Measurements from ENCODE around the gene TAF1B. TPM values are rescaled to one million over a fixed set of nuclear protein-coding genes. Genes with fewer than 3 reads are reported as not detected.

The TAF1B gene
- total RNA-seq (2021), result 29.9 and 31.9 TPM in 2 replicates
- long read RNA-seq, transcript TAF1B-201 (15 exons, 2,387 nt), result major isoform, 56 of 157 reads
- long read RNA-seq, partial matches to known transcripts, result 82 of 157 reads
- long read RNA-seq, other reads (novel, unspliced or antisense), result 12 of 157 reads

GRCh38 chr2:9843229-9844035, at the start of gene TAF1B:
TSS of gene TAF1B (plus strand) at chr2:9843474. CDS start at chr2:9843542, 68 bp downstream.
- WGBS (ENCODE audit: extremely low coverage, insufficient read length, low lambda C conversion rate), result no CpG with 5 or more reads among the region's 70 CpGs
- Histone ChIP-seq H4K20me1 (ENCODE audit: control insufficient read depth, insufficient read depth, insufficient read length) (no peaks in the 10 kb centered on the region), H4K5ac (ENCODE audit: insufficient read length, low read depth, low read length) (no peak within 1 kb of the TSS), H3K56ac (ENCODE audit: insufficient read length, low read depth, low read length) (no peak within 1 kb of the TSS), H3K4me2 (ENCODE audit: insufficient read depth, insufficient read length, low read length) (peak within 1 kb of the TSS; percentile 64), H2AFZ (ENCODE audit: low read length) (no peak within 1 kb of the TSS), H3K9me3 (ENCODE audit: control insufficient read depth, low read depth, low read length) (no peaks in the 10 kb centered on the region), H4K91ac (ENCODE audit: insufficient read length, low read depth, low read length) (no peak within 1 kb of the TSS), H3K14ac (ENCODE audit: insufficient read depth, low read length) (peak within 1 kb of the TSS; percentile 61; the same call in 1 of the 2 replicates), H3K23me2 (ENCODE audit: insufficient read length, low read depth, low read length, poor library complexity, severe bottlenecking) (no peaks in the 10 kb centered on the region), H2BK20ac (ENCODE audit: low read depth, low read length, poor library complexity, severe bottlenecking) (no peak within 1 kb of the TSS), H3K79me1 (ENCODE audit: insufficient read depth, low read depth, low read length, poor library complexity, severe bottlenecking) (no peaks in the 10 kb centered on the region), H2AK5ac (ENCODE audit: insufficient read length, low read length) (no peak within 1 kb of the TSS), H3K18ac (ENCODE audit: insufficient read length, low read depth, low read length) (peak within 1 kb of the TSS; percentile 66), H4K8ac (replicated peaks; ENCODE audit: insufficient read length, low read depth, low read length) (no peak within 1 kb of the TSS), H3K79me2 (ENCODE audit: insufficient read depth, low read length) (peaks cover 7% of the 10 kb centered on the region; the same call in 1 of the 2 replicates), H3K27me3 (ENCODE audit: insufficient read depth, low read length) (no peaks in the 10 kb centered on the region), H3K27ac (ENCODE audit: insufficient read length, low read depth, low read length) (no peak within 1 kb of the TSS), H3K4me1 (ENCODE audit: insufficient read depth, low read length) (no peaks in the 10 kb centered on the region), H2BK15ac (ENCODE audit: low read depth, low read length) (no peak within 1 kb of the TSS), H2BK12ac (ENCODE audit: insufficient read length, low read depth, low read length) (no peak within 1 kb of the TSS), H3K23ac (ENCODE audit: insufficient read length, low read depth, low read length) (no peak within 1 kb of the TSS), H3K4ac (ENCODE audit: low read depth, low read length) (no peak within 1 kb of the TSS), H3T11ph (ENCODE audit: low read length) (no peak within 1 kb of the TSS), H2BK120ac (ENCODE audit: low read depth, low read length, poor library complexity, severe bottlenecking) (no peak within 1 kb of the TSS), H3K9ac (ENCODE audit: extremely low read depth, insufficient read length, low read length) (peak within 1 kb of the TSS; percentile 68), H2BK5ac (ENCODE audit: insufficient read length, low read length) (no peak within 1 kb of the TSS)
- TF ChIP-seq, protein P1, sequence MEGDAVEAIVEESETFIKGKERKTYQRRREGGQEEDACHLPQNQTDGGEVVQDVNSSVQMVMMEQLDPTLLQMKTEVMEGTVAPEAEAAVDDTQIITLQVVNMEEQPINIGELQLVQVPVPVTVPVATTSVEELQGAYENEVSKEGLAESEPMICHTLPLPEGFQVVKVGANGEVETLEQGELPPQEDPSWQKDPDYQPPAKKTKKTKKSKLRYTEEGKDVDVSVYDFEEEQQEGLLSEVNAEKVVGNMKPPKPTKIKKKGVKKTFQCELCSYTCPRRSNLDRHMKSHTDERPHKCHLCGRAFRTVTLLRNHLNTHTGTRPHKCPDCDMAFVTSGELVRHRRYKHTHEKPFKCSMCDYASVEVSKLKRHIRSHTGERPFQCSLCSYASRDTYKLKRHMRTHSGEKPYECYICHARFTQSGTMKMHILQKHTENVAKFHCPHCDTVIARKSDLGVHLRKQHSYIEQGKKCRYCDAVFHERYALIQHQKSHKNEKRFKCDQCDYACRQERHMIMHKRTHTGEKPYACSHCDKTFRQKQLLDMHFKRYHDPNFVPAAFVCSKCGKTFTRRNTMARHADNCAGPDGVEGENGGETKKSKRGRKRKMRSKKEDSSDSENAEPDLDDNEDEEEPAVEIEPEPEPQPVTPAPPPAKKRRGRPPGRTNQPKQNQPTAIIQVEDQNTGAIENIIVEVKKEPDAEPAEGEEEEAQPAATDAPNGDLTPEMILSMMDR (conservative IDR thresholded peaks at IDR 0.05), result peak; percentile 46; the same call in 2 of the 3 replicates
- Mint-ChIP-seq H3K9me3 (no peaks in the 10 kb centered on the region), H3K4me1 (peaks cover 13 to 14% of the 10 kb centered on the region in 2 experiments), H3K4me3 (peak within 1 kb of the TSS; percentile 89 to 94), H3K36me3 (ENCODE audit: insufficient read depth in 1 of 3, low read depth in 3 of 3) (peaks cover 5 to 33% (median 33%) of the 10 kb centered on the region in 3 experiments), H3K27me3 (ENCODE audit: low read depth) (peaks cover 1% of the 10 kb centered on the region; the same call in 1 of the 2 replicates), H3K27ac (peak within 1 kb of the TSS; percentile 90 to 99 (median 95))
- DNase-seq, result peak; percentile 95
